ENCODE data around the gene MAP4K2. TPM values are rescaled to one million over a fixed set of nuclear protein-coding genes. Genes with fewer than 3 reads are reported as not detected.

Gene MAP4K2
- total RNA-seq, 1 donor from 2014 or later = 23.1 TPM

- DNase-seq (ENCODE audit: low spot score) = no peak
These were observed 61.5 kb downstream of the MAP4K2 start for GRCh38 chr11:64741375-64742086.

DNA sequence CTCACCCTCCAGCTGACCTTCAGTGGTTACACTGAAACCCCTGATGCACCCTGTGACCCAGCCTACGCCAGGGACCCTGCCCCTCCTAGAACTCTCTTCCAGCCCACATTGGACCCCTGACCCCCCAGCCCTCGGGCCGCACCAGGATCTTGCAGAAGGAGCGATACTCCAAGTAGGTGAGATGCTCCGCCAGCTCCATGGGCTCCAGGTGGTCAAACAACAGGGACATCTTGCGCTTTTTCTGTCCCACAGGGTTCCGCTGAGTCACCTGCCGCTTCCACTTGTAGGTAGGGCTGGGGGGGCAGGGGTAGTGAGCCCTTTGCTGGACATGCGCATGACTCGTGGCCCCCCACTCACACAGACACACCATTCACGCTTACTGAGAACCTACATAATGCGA lies 63.1 kb downstream of the MAP4K2 start:
- DNase-seq (ENCODE audit: low spot score) = no peak

DNA sequence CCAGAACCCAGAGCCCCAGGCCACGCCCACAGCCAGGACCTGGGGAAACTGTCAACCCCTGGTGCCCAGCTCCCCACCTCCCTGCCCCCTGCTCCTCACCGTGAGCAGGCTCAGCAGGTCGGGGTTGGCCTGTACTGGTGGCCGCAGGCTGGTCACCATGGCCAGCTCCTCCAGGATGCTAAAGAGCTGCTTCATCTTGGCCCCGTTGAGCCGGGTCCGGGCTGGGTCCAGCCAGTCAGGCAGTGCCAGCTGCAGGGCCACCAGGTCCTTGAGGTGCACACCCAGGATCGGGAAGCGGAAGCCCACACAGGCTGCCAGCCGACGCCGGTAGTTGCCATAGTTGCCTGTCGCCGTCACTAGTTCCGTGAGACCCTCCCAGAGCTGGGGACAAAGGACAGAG lies 66.4 kb downstream of the MAP4K2 start:
- no peak for DNase-seq (ENCODE audit: low spot score)

DNA sequence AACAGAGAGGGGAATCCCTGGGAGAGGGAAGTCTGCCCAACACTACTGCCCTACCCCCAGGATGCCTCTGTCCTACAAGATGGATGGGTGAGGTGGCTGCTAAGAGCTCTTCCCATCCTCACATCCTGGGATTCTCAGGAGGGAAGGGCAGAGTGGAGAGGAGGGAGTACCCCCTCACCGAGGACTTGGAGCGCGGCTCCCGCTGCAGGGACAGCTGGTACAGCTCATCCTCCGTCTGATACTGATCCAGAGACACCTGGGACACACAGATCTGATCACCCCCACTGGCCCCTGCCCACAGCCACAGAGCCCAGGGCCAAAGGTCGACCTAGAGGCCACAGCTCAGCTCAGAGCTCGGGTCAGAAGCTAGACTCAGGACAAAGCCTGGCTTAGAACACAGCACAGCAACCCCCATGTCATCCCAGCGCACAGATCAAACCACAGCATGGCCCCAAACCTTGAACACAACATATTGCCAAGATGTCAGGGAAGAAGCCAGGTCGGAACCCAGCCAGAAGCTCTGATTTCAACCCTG lies 67.2 kb downstream of the MAP4K2 start:
- no peak for DNase-seq (ENCODE audit: low spot score)

Other genes starting within 250 kb of the MAP4K2 start
- 0.12 TPM for gene SLC22A11, start 247.3 kb downstream of the MAP4K2 start, total RNA-seq
- gene SLC22A12, start 212.0 kb downstream of the MAP4K2 start, total RNA-seq = not detected
- 8.1 TPM for gene NRXN2, start 80.0 kb downstream of the MAP4K2 start, total RNA-seq
- gene RASGRP2, start 59.1 kb downstream of the MAP4K2 start, total RNA-seq = 17.1 TPM
- gene PYGM, start 43.2 kb downstream of the MAP4K2 start, total RNA-seq = 14.3 TPM
- gene SF1, start 24.7 kb downstream of the MAP4K2 start, total RNA-seq = 263 TPM
- 34.8 TPM for gene MEN1, start 7.3 kb upstream of the MAP4K2 start, total RNA-seq
- gene CDC42BPG, start 41.4 kb upstream of the MAP4K2 start, total RNA-seq = 37.1 TPM
- 85.6 TPM for gene EHD1, start 75.4 kb upstream of the MAP4K2 start, total RNA-seq
- gene ATG2A, start 114.0 kb upstream of the MAP4K2 start, total RNA-seq = 39.3 TPM
- 44.1 TPM for gene PPP2R5B, start 121.5 kb upstream of the MAP4K2 start, total RNA-seq
- gene GPHA2, start 132.7 kb upstream of the MAP4K2 start, total RNA-seq = 1.3 TPM
- gene MAJIN, start 168.9 kb upstream of the MAP4K2 start, total RNA-seq = not detected
- gene BATF2, start 193.8 kb upstream of the MAP4K2 start, total RNA-seq = 5.5 TPM
- gene ARL2, start 210.9 kb upstream of the MAP4K2 start, total RNA-seq = 103 TPM
- gene SNX15, start 224.2 kb upstream of the MAP4K2 start, total RNA-seq = 39.4 TPM
- 9.9 TPM for gene SAC3D1, start 238.0 kb upstream of the MAP4K2 start, total RNA-seq